IPS DF 6.9 (cell line): ENCODE data around the gene ANGPT4.

Experiments used
- DNase-seq: peaks from one replicate; pipeline ENCODE4 v3.0.0-alpha.2; 2013; ENCODE audit warnings: low read depth, low spot score
- H3K27ac ChIP-seq: one replicate; pipeline ENCODE4 v1.5.1; 2013; ENCODE audit warnings: low read length, control low read depth
- H3K27me3 ChIP-seq: 2 replicates; pipeline ENCODE4 v1.6.1; 2013; ENCODE audit warnings: mild to moderate bottlenecking, low read length; ENCODE audit not compliant: control insufficient read depth, insufficient read depth
- H3K36me3 ChIP-seq: 2 replicates; pipeline ENCODE4 v1.6.1; 2013; ENCODE audit warnings: low read length; ENCODE audit not compliant: control insufficient read depth, insufficient read depth
- H3K4me1 ChIP-seq: 2 replicates; pipeline ENCODE4 v1.6.1; 2013; ENCODE audit warnings: low read length; ENCODE audit not compliant: control insufficient read depth, insufficient read depth
- H3K4me3 ChIP-seq: 2 replicates; pipeline ENCODE4 v1.5.1; 2013; ENCODE audit warnings: mild to moderate bottlenecking, low read length
- H3K9me3 ChIP-seq: 2 replicates; pipeline ENCODE4 v1.6.1; 2013; ENCODE audit warnings: low read length, inconsistent platforms; ENCODE audit not compliant: control insufficient read depth, insufficient read depth
- WGBS: extraction: QIAGEN DNeasy Blood & Tissue Kit; methylation state at CpG from one replicate; pipeline ENCODE4 v1.1.7; 2013; ENCODE audit warnings: mixed read lengths, missing lambda C conversion rate; ENCODE audit not compliant: insufficient read length, insufficient coverage; 5-methylcytosine and 5-hydroxymethylcytosine counted together

The ANGPT4 gene

GRCh38 chr20:940926-941325, 24.8 kb upstream of the ANGPT4 start:
- no peaks in the 10 kb centered on the region for H3K36me3 ChIP-seq
- WGBS: no CpG with 5 or more reads among the region's 5 CpGs
- no peak for DNase-seq
- no peak overlapping the region for H3K4me3 ChIP-seq
- no peak overlapping the region for H3K27ac ChIP-seq
- H3K4me1 ChIP-seq: peaks cover 3% of the 10 kb centered on the region
- no peaks in the 10 kb centered on the region for H3K27me3 ChIP-seq
- no peaks in the 10 kb centered on the region for H3K9me3 ChIP-seq

- Histone ChIP-seq H3K27me3 (no peaks in the 10 kb centered on the region), H3K36me3 (no peaks in the 10 kb centered on the region), H3K4me3 (no peak overlapping the region), H3K9me3 (no peaks in the 10 kb centered on the region), H3K4me1 (no peaks in the 10 kb centered on the region), H3K27ac (no peak overlapping the region)
- no CpG with 5 or more reads among the region's 5 CpGs for WGBS
- DNase-seq: no peak
Observed at GRCh38 chr20:939606-940005, 23.5 kb upstream of the ANGPT4 start.

- Histone ChIP-seq H3K4me3 (no peak overlapping the region), H3K27me3 (no peaks in the 10 kb centered on the region), H3K9me3 (peaks cover 4% of the 10 kb centered on the region), H3K27ac (no peak overlapping the region), H3K4me1 (no peaks in the 10 kb centered on the region), H3K36me3 (no peaks in the 10 kb centered on the region)
- DNase-seq: no peak
- WGBS: no CpG with 5 or more reads among the region's 9 CpGs
Observed at GRCh38 chr20:934186-934840, 18.2 kb upstream of the ANGPT4 start.

- no peak for DNase-seq
- H3K9me3 ChIP-seq: peaks cover 4% of the 10 kb centered on the region
Observed at GRCh38 chr20:933029-933428, 16.9 kb upstream of the ANGPT4 start.

GRCh38 chr20:931401-931800, 15.3 kb upstream of the ANGPT4 start:
- no peaks in the 10 kb centered on the region for H3K36me3 ChIP-seq
- H3K9me3 ChIP-seq: peaks cover 4% of the 10 kb centered on the region
- no peak for DNase-seq
- H3K27me3 ChIP-seq: no peaks in the 10 kb centered on the region
- no CpG with 5 or more reads among the region's 1 CpG for WGBS
- no peak overlapping the region for H3K27ac ChIP-seq
- no peaks in the 10 kb centered on the region for H3K4me1 ChIP-seq
- no peak overlapping the region for H3K4me3 ChIP-seq

More at GRCh38 chr20:933029-933428, 16.9 kb upstream of the ANGPT4 start:
- no peaks in the 10 kb centered on the region for H3K4me1 ChIP-seq
- no peak overlapping the region for H3K27ac ChIP-seq
- no peaks in the 10 kb centered on the region for H3K36me3 ChIP-seq
- WGBS: no CpG with 5 or more reads among the region's 2 CpGs
- H3K4me3 ChIP-seq: no peak overlapping the region
- no peaks in the 10 kb centered on the region for H3K27me3 ChIP-seq

- Histone ChIP-seq H3K27ac (no peak overlapping the region), H3K4me1 (no peaks in the 10 kb centered on the region), H3K9me3 (no peaks in the 10 kb centered on the region), H3K36me3 (no peaks in the 10 kb centered on the region), H3K4me3 (no peak overlapping the region), H3K27me3 (no peaks in the 10 kb centered on the region)
- no CpG with 5 or more reads among the region's 6 CpGs for WGBS
- no peak for DNase-seq
Observed at GRCh38 chr20:926670-927069, 10.5 kb upstream of the ANGPT4 start.

GRCh38 chr20:925516-925915, 9.4 kb upstream of the ANGPT4 start:
- WGBS: no CpG with 5 or more reads among the region's 9 CpGs

GRCh38 chr20:924639-925038, 8.5 kb upstream of the ANGPT4 start:
- no peaks in the 10 kb centered on the region for H3K9me3 ChIP-seq
- DNase-seq: no peak
- H3K27ac ChIP-seq: no peak overlapping the region
- no peaks in the 10 kb centered on the region for H3K27me3 ChIP-seq
- no peaks in the 10 kb centered on the region for H3K4me1 ChIP-seq
- no peaks in the 10 kb centered on the region for H3K36me3 ChIP-seq
- H3K4me3 ChIP-seq: no peak overlapping the region

More at GRCh38 chr20:925516-925915, 9.4 kb upstream of the ANGPT4 start:
- Histone ChIP-seq H3K4me3 (no peak overlapping the region), H3K36me3 (no peaks in the 10 kb centered on the region), H3K4me1 (no peaks in the 10 kb centered on the region), H3K27ac (no peak overlapping the region), H3K27me3 (no peaks in the 10 kb centered on the region), H3K9me3 (no peaks in the 10 kb centered on the region)
- DNase-seq: no peak

- Histone ChIP-seq H3K27me3 (no peaks in the 10 kb centered on the region), H3K4me3 (no peak overlapping the region), H3K27ac (no peak overlapping the region), H3K9me3 (no peaks in the 10 kb centered on the region), H3K36me3 (no peaks in the 10 kb centered on the region), H3K4me1 (no peaks in the 10 kb centered on the region)
- no peak for DNase-seq
- WGBS: no CpG with 5 or more reads among the region's 4 CpGs
Observed at GRCh38 chr20:922781-923180, 6.6 kb upstream of the ANGPT4 start.

GRCh38 chr20:921068-921467, 4.9 kb upstream of the ANGPT4 start:
- no peaks in the 10 kb centered on the region for H3K27me3 ChIP-seq
- no peak overlapping the region for H3K4me3 ChIP-seq
- WGBS: no CpG with 5 or more reads among the region's 5 CpGs
- H3K4me1 ChIP-seq: peaks cover 5% of the 10 kb centered on the region
- no peak for DNase-seq
- no peaks in the 10 kb centered on the region for H3K9me3 ChIP-seq
- no peak overlapping the region for H3K27ac ChIP-seq
- H3K36me3 ChIP-seq: no peaks in the 10 kb centered on the region

GRCh38 chr20:920311-920710, 4.2 kb upstream of the ANGPT4 start:
- Histone ChIP-seq H3K36me3 (no peaks in the 10 kb centered on the region), H3K9me3 (no peaks in the 10 kb centered on the region), H3K27ac (no peak overlapping the region), H3K4me3 (no peak overlapping the region), H3K27me3 (no peaks in the 10 kb centered on the region), H3K4me1 (peaks cover 8% of the 10 kb centered on the region)
- DNase-seq: no peak
- WGBS: no CpG with 5 or more reads among the region's 4 CpGs
